Measurements from ENCODE around the gene NPIPB2. TPM values are rescaled to one million over a fixed set of nuclear protein-coding genes. Genes with fewer than 3 reads are reported as not detected.

Gene NPIPB2
- polyA plus RNA-seq, 3 donors = 0.81 to 14.4 TPM; not detected in 1

DNA sequence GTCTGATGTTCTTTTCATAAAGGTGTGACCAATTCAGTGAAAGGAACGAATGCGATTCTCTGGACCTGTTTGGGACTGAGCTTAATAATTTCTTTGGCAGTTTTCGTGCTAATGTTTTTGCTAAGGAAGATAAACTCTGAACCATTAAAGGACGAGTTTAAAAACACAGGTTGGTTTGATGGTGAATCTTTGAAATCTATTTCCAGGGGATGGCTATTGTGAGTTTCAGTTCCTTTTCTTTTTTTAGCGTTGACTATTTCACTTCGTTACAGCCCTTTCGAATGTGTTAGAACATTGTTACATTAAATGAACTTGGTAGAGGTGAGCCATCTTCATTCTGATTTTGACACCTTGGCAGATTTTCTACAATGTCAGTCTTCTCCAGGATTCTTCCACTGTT, 24.3 kb upstream of the NPIPB2 start:
- Mint-ChIP-seq H3K36me3 (no peaks in the 10 kb centered on the region), H3K9me3 (no peaks in the 10 kb centered on the region), H3K27ac (peak overlapping the region in 2 of 7 donors; percentile 38 to 43), H3K27me3 (ENCODE audit: low read depth in 3 of 3) (peaks cover 0 to 2% (median 2%) of the 10 kb centered on the region in 3 donors), H3K4me1 (peaks cover 9% of the 10 kb centered on the region), H3K4me3 (no peak overlapping the region)
- Histone ChIP-seq H3K27me3 (ENCODE audit: control insufficient read depth in 2 of 2, insufficient read depth in 2 of 2, low read length in 2 of 2) (no peaks in the 10 kb centered on the region), H3K79me2 (ENCODE audit: insufficient read depth, low read length) (no peaks in the 10 kb centered on the region), H4K20me1 (ENCODE audit: insufficient read depth, low read length) (no peaks in the 10 kb centered on the region), H2AFZ (ENCODE audit: insufficient read depth, low read depth, low read length, poor library complexity, severe bottlenecking) (no peak overlapping the region), H3K4me1 (ENCODE audit: control insufficient read depth in 1 of 2, insufficient read depth in 2 of 2, low read length in 2 of 2) (peaks cover 6 to 10% of the 10 kb centered on the region in 2 donors), H3K27ac (ENCODE audit: low read depth in 1 of 2, low read length in 2 of 2) (no peak overlapping the region), H3K4me3 (replicated peaks in 1 of 3; ENCODE audit: low read depth in 2 of 3, low read length in 3 of 3) (no peak overlapping the region), H3K9me3 (replicated peaks in 1 of 2; ENCODE audit: control insufficient read depth in 1 of 2, insufficient read depth in 1 of 2, low read length in 2 of 2) (no peaks in the 10 kb centered on the region), H3K36me3 (replicated peaks in 1 of 2; ENCODE audit: control insufficient read depth in 1 of 2, insufficient read depth in 2 of 2, low read length in 2 of 2) (no peaks in the 10 kb centered on the region), H3K4me2 (replicated peaks; ENCODE audit: extremely low read depth, low read length, poor library complexity, severe bottlenecking) (no peak overlapping the region), H3K9ac (ENCODE audit: insufficient read depth, low read length, poor library complexity, severe bottlenecking) (no peak overlapping the region)
- no peak for DNase-seq
- TF ChIP-seq, protein P1, sequence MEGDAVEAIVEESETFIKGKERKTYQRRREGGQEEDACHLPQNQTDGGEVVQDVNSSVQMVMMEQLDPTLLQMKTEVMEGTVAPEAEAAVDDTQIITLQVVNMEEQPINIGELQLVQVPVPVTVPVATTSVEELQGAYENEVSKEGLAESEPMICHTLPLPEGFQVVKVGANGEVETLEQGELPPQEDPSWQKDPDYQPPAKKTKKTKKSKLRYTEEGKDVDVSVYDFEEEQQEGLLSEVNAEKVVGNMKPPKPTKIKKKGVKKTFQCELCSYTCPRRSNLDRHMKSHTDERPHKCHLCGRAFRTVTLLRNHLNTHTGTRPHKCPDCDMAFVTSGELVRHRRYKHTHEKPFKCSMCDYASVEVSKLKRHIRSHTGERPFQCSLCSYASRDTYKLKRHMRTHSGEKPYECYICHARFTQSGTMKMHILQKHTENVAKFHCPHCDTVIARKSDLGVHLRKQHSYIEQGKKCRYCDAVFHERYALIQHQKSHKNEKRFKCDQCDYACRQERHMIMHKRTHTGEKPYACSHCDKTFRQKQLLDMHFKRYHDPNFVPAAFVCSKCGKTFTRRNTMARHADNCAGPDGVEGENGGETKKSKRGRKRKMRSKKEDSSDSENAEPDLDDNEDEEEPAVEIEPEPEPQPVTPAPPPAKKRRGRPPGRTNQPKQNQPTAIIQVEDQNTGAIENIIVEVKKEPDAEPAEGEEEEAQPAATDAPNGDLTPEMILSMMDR (IDR thresholded peaks at IDR 0.05) = no peak
- intact Hi-C loops (cut with micrococcal nuclease) = no loop called here
- WGBS (ENCODE audit: insufficient coverage) = 79% methylated on average over 2 of the region's 7 CpGs

DNA sequence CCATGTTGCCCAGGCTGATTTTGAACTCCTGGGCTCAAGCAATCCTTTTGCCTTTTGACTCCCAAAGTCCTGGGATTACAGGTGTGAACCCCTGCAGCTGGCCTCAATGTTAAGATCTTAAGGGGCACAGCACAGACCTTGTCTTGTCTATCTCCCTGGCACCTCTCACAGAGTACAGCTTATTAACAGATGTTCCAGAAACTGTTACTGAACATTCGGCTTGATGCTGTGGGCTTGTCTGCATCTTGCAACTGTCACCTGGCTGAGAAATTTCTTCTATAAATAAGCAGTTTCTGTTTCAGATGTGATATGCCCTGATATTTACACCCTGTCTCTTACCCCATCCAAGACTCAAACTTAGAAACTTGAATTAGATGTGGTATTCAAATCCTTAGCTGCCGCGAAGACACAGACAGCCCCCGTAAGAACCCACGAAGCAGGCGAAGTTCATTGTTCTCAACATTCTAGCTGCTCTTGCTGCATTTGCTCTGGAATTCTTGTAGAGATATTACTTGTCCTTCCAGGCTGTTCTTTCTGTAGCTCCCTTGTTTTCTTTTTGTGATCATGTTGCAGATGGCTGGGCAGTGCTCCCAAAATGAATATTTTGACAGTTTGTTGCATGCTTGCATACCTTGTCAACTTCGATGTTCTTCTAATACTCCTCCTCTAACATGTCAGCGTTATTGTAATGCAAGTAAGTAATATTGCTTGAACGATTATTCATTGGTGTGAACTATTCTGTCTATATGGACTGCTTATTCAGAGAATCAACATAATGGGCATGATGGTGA, 23.1 kb upstream of the NPIPB2 start, which contains the start of gene TNFRSF17:
Gene TNFRSF17, plus strand, starts transcription at position 450 of the 791 bp plus-strand sequence. Its CDS starts 115 bp downstream, at position 565.
- TF ChIP-seq, protein P1 (IDR thresholded peaks at IDR 0.05) = no peak

More for the DNA sequence above, 23.1 kb upstream of the NPIPB2 start, which contains the start of gene TNFRSF17:
- Mint-ChIP-seq H3K4me3 (no peak within 1 kb of the TSS), H3K36me3 (no peaks in the 10 kb centered on the region), H3K27me3 (ENCODE audit: low read depth in 3 of 3) (peaks cover 0 to 2% (median 2%) of the 10 kb centered on the region in 3 donors), H3K27ac (peak within 1 kb of the TSS in 1 of 7 donors; percentile 55), H3K4me1 (peaks cover 9% of the 10 kb centered on the region), H3K9me3 (no peaks in the 10 kb centered on the region)
- H4K20me1 ChIP-seq (ENCODE audit: insufficient read depth, low read length) = no peaks in the 10 kb centered on the region
- H3K27ac ChIP-seq (ENCODE audit: low read depth in 1 of 2, low read length in 2 of 2) = no peak within 1 kb of the TSS
- no peaks in the 10 kb centered on the region for H3K9me3 ChIP-seq (replicated peaks in 1 of 2; ENCODE audit: control insufficient read depth in 1 of 2, insufficient read depth in 1 of 2, low read length in 2 of 2)
- intact Hi-C loops (cut with micrococcal nuclease) = no loop called here
- 100% methylated on average over 1 of the region's 9 CpGs for WGBS (ENCODE audit: insufficient coverage)
- H3K9ac ChIP-seq (ENCODE audit: insufficient read depth, low read length, poor library complexity, severe bottlenecking) = no peak within 1 kb of the TSS
- H3K4me1 ChIP-seq (ENCODE audit: control insufficient read depth in 1 of 2, insufficient read depth in 2 of 2, low read length in 2 of 2) = peaks cover 6 to 10% of the 10 kb centered on the region in 2 donors
- H3K4me3 ChIP-seq (replicated peaks in 1 of 3; ENCODE audit: low read depth in 2 of 3, low read length in 3 of 3) = no peak within 1 kb of the TSS
- H2AFZ ChIP-seq (ENCODE audit: insufficient read depth, low read depth, low read length, poor library complexity, severe bottlenecking) = no peak within 1 kb of the TSS
- H3K79me2 ChIP-seq (ENCODE audit: insufficient read depth, low read length) = no peaks in the 10 kb centered on the region
- no peak within 1 kb of the TSS for H3K4me2 ChIP-seq (replicated peaks; ENCODE audit: extremely low read depth, low read length, poor library complexity, severe bottlenecking)
- no peaks in the 10 kb centered on the region for H3K36me3 ChIP-seq (replicated peaks in 1 of 2; ENCODE audit: control insufficient read depth in 1 of 2, insufficient read depth in 2 of 2, low read length in 2 of 2)
- H3K27me3 ChIP-seq (ENCODE audit: control insufficient read depth in 2 of 2, insufficient read depth in 2 of 2, low read length in 2 of 2) = no peaks in the 10 kb centered on the region
- no peak for DNase-seq

Measured in CD14-positive monocyte (primary cell).